MCF 10A (cell line): ENCODE measurements around the gene RAB18. TPM values are rescaled to one million over a fixed set of nuclear protein-coding genes. Genes with fewer than 3 reads are reported as not detected.
"Not testable (repeated sequence)": the region's sequence is repeated elsewhere in the genome, so short reads cannot be mapped to it uniquely, and the experiment has no call there.

Source experiments
- BruUV-seq: library from RNA; stranded (reverse); fragments of 400-500 nt; replicated peaks from 2 replicates; lab custom pipeline; 2021; lab: Mats Ljungman, UMichigan
- CTCF ChIA-PET: fragments of 300-600 bp; sonication (Branson Sonifier 250); formaldehyde crosslinking; extraction: SDS; loops from one replicate; lab custom pipeline; 2021; ENCODE audit warnings: antibody characterized with exemption, inconsistent platforms; lab: Yijun Ruan, JAX
- POLR2A ChIA-PET: fragments of 300-600, 350-650 bp; sonication (Branson Sonifier 250); formaldehyde crosslinking; extraction: SDS; loops from one replicate; lab custom pipeline; 2020; ENCODE audit warnings: antibody characterized with exemption, inconsistent platforms; lab: Yijun Ruan, JAX
- DNase-seq: peaks from one replicate; pipeline ENCODE4 v3.0.0-alpha.2; 2018; ENCODE audit not compliant: unreplicated experiment
- H3K27ac Mint-ChIP-seq: one replicate; pipeline ENCODE4 v1.8.0; 2022; ENCODE audit warnings: mild to moderate bottlenecking, low read depth, mixed read lengths; ENCODE audit not compliant: unreplicated experiment
- H3K27me3 Mint-ChIP-seq: one replicate; pipeline ENCODE4 v1.8.0; 2022; ENCODE audit warnings: mixed read lengths; ENCODE audit not compliant: insufficient read depth, unreplicated experiment
- H3K36me3 Mint-ChIP-seq: one replicate; pipeline ENCODE4 v1.8.0; 2022; ENCODE audit warnings: mild to moderate bottlenecking, moderate library complexity, mixed read lengths; ENCODE audit not compliant: insufficient read depth, unreplicated experiment
- H3K4me1 Mint-ChIP-seq: one replicate; pipeline ENCODE4 v1.8.0; 2022; ENCODE audit warnings: mixed read lengths; ENCODE audit not compliant: insufficient read depth, unreplicated experiment
- H3K4me3 Mint-ChIP-seq: one replicate; pipeline ENCODE4 v1.8.0; 2022; ENCODE audit warnings: mild to moderate bottlenecking, moderate library complexity, mixed read lengths; ENCODE audit not compliant: unreplicated experiment
- H3K9me3 Mint-ChIP-seq: one replicate; pipeline ENCODE4 v1.8.0; 2022; ENCODE audit warnings: mixed read lengths; ENCODE audit not compliant: unreplicated experiment
- CTCF ChIP-seq: fragments of 200-600 bp; IDR thresholded peaks from one replicate; pipeline ENCODE4 v1.8.0; 2022; ENCODE audit warnings: antibody characterized with exemption, mild to moderate bottlenecking; ENCODE audit not compliant: unreplicated experiment
- intact Hi-C: fragments of 100-400 bp; cut with micrococcal nuclease; formaldehyde crosslinking; loops from 2 replicates; pipeline ENCODE4 v1.14.1; 2022
- total RNA-seq: library from RNA; stranded (reverse); gene quantifications from 2 replicates; pipeline ENCODE4 v1.2.3, GENCODE V29; 2022

The RAB18 gene
- total RNA-seq, 1 experiment from 2014 or later = 126 TPM

- POLR2A ChIA-PET = interaction anchor here (0.9 to 2.3 kb wide), 6 partner anchors 10 to 128 kb away, joined by 3 to 16 read pairs (median 6); no protein-coding TSS in a partner anchor
- peak overlapping the region; percentile 44 for H3K4me3 Mint-ChIP-seq
- no peaks in the 10 kb centered on the region for H3K27me3 Mint-ChIP-seq
- peaks cover 16% of the 10 kb centered on the region for H3K4me1 Mint-ChIP-seq
- BruUV-seq = no TSS peak
- CTCF ChIA-PET = interaction anchor here (0.9 to 1.1 kb wide), 3 partner anchors 8 to 15 kb away, joined by 3 to 4 read pairs (median 3); no protein-coding TSS in a partner anchor
- intact Hi-C loops = loop anchor here (5.0 to 10.0 kb wide), 3 partner anchors 39 to 256 kb away; partner anchors contain the start of gene ACBD5
- TF ChIP-seq CTCF = no peak
- peak overlapping the region; percentile 72 for H3K27ac Mint-ChIP-seq
- no peaks in the 10 kb centered on the region for H3K9me3 Mint-ChIP-seq
- H3K36me3 Mint-ChIP-seq = peaks cover 10% of the 10 kb centered on the region
- DNase-seq = peak; percentile 76
Observed at GRCh38 chr10:27500886-27501285, 3.2 kb upstream of the RAB18 start.

GRCh38 chr10:27503498-27504006 lies 552 bp upstream of the RAB18 start:
- Mint-ChIP-seq H3K36me3 (peaks cover 20% of the 10 kb centered on the region), H3K4me3 (peak overlapping the region; percentile 99), H3K4me1 (peaks cover 27% of the 10 kb centered on the region), H3K27ac (peak overlapping the region; percentile 99), H3K9me3 (no peaks in the 10 kb centered on the region), H3K27me3 (no peaks in the 10 kb centered on the region)
- DNase-seq = no peak
- TSS peak; percentile 81 for BruUV-seq
- no peak for TF ChIP-seq CTCF
- ChIA-PET POLR2A (interaction anchor here (0.6 to 3.6 kb wide), 26 partner anchors 12 to 800 kb away, joined by 3 to 37 read pairs (median 5); no protein-coding TSS in a partner anchor), CTCF (interaction anchor here (0.9 to 3.7 kb wide), 5 partner anchors 18 to 135 kb away, joined by 4 to 16 read pairs (median 5); no protein-coding TSS in a partner anchor)
- intact Hi-C loops = loop anchor here (5.0 to 10.0 kb wide), 3 partner anchors 41 to 259 kb away; partner anchors contain the start of gene ACBD5

- Mint-ChIP-seq H3K36me3 (peaks cover 30% of the 10 kb centered on the region), H3K9me3 (no peaks in the 10 kb centered on the region), H3K4me1 (peaks cover 40% of the 10 kb centered on the region), H3K27ac (peak overlapping the region; percentile 99), H3K27me3 (no peaks in the 10 kb centered on the region), H3K4me3 (peak overlapping the region; percentile 99)
- POLR2A ChIA-PET = interaction anchor here (0.6 to 3.6 kb wide), 32 partner anchors 8 to 877 kb away, joined by 3 to 37 read pairs (median 4); partner anchors contain the start of gene YME1L1
- no peak for TF ChIP-seq CTCF
- BruUV-seq = no TSS peak
- no peak for DNase-seq
- intact Hi-C loops = loop anchor here (5.0 to 10.0 kb wide), 3 partner anchors 43 to 260 kb away; partner anchors contain the start of gene ACBD5
- CTCF ChIA-PET = interaction anchor here (1.1 to 3.7 kb wide), 4 partner anchors 15 to 116 kb away, joined by 3 to 16 read pairs (median 6); no protein-coding TSS in a partner anchor
Observed at GRCh38 chr10:27504808-27505460, 830 bp downstream of the RAB18 start.

GRCh38 chr10:27505537-27505936 lies 1.4 kb downstream of the RAB18 start:
- ChIA-PET CTCF (interaction anchor here (1.6 to 3.7 kb wide), 2 partner anchors 15 to 20 kb away, joined by 6 to 16 read pairs; no protein-coding TSS in a partner anchor), POLR2A (interaction anchor here (0.6 to 3.6 kb wide), 15 partner anchors 8 to 939 kb away, joined by 3 to 37 read pairs (median 8); partner anchors contain the start of gene YME1L1)
- H3K9me3 Mint-ChIP-seq, BruUV-seq, DNase-seq, H3K27me3 Mint-ChIP-seq: not testable (repeated sequence)
- H3K27ac Mint-ChIP-seq = peak overlapping the region; percentile 99
- H3K4me3 Mint-ChIP-seq = peak overlapping the region; percentile 99
- peaks cover 43% of the 10 kb centered on the region for H3K4me1 Mint-ChIP-seq
- intact Hi-C loops = loop anchor here (10.0 kb wide), 1 partner anchor 261 kb away; the partner anchor contains the start of gene ACBD5
- H3K36me3 Mint-ChIP-seq = peaks cover 36% of the 10 kb centered on the region
